Stimulated activated CD8-positive, alpha-beta memory T cell treated with anti-CD3 and anti-CD28 coated beads, Interleukin-12 subunit alpha, Interleukin-12 subunit beta, amount 100 ng/mL, for 24 hours (primary cell): ENCODE data around the gene NOS2.
"Not testable (repeated sequence)": the region's sequence is repeated elsewhere in the genome, so short reads cannot be mapped to it uniquely, and the experiment has no call there.

Source experiments
- DNase-seq: peaks from one replicate; pipeline ENCODE4 v3.0.0-alpha.2; 2020; ENCODE audit errors: extremely low read depth

Gene NOS2

GRCh38 chr17:27788919-27789318, 11.4 kb downstream of the NOS2 start:
- no peak for DNase-seq

GRCh38 chr17:27783440-27784350, 16.6 kb downstream of the NOS2 start:
- DNase-seq: no peak

GRCh38 chr17:27782791-27783206, 17.5 kb downstream of the NOS2 start:
- DNase-seq: no peak

- DNase-seq: no peak
These were observed 19.4 kb downstream of the NOS2 start for GRCh38 chr17:27780828-27781404.

GRCh38 chr17:27780092-27780827, 20.1 kb downstream of the NOS2 start:
- no peak for DNase-seq

GRCh38 chr17:27778183-27778582, 22.1 kb downstream of the NOS2 start:
- DNase-seq: no peak

GRCh38 chr17:27776882-27777624, 23.3 kb downstream of the NOS2 start:
- DNase-seq: no peak

GRCh38 chr17:27771586-27771985, 28.7 kb downstream of the NOS2 start:
- DNase-seq: no peak

GRCh38 chr17:27770877-27771276, 29.5 kb downstream of the NOS2 start:
- DNase-seq: no peak

- no peak for DNase-seq
These were observed 31.4 kb downstream of the NOS2 start for GRCh38 chr17:27768858-27769410.

GRCh38 chr17:27766438-27766837, 33.9 kb downstream of the NOS2 start:
- no peak for DNase-seq

GRCh38 chr17:27765353-27765752, 35.0 kb downstream of the NOS2 start:
- DNase-seq: no peak

- DNase-seq: no peak
These were observed 35.7 kb downstream of the NOS2 start for GRCh38 chr17:27764589-27764988.

- DNase-seq: no peak
These were observed 37.6 kb downstream of the NOS2 start for GRCh38 chr17:27762527-27763305.

- not testable (repeated sequence) for DNase-seq
These were observed 39.4 kb downstream of the NOS2 start for GRCh38 chr17:27760931-27761330.

- peak; percentile 31 for DNase-seq
These were observed 40.1 kb downstream of the NOS2 start for GRCh38 chr17:27760069-27760885.

GRCh38 chr17:27759528-27759927, 40.8 kb downstream of the NOS2 start:
- DNase-seq: no peak

- peak; percentile 7 for DNase-seq
These were observed 43.6 kb downstream of the NOS2 start for GRCh38 chr17:27756467-27757371.
